Measurements from ENCODE around the gene RNF213. TPM values are rescaled to one million over a fixed set of nuclear protein-coding genes. Genes with fewer than 3 reads are reported as not detected.

RNF213 gene
- total RNA-seq, 1 experiment from 2014 or later = 71.4 TPM

DNA sequence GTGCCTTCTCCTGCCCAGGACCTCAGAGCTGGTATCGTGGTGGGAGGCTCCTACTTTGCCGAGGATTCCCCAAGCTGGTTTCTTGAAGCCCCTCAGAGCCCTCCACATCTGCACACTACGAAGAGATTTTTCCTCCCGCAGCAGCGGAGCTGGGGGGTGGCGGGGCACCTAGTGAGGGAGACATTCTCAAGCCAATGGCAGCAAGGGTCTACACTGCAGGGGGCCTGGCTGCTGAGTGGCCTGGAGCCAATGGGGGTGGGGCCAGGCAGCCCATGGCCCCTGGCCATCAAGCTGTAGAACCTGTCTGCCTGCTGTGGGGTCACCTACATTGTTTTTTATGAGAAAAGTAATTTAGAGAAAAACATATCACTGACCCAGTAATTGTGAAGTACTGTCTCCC is 35.4 kb upstream of the RNF213 start:
- Histone ChIP-seq H3K27ac (ENCODE audit: low read length) (no peak overlapping the region), H4K20me1 (ENCODE audit: low read length) (no peaks in the 10 kb centered on the region), H3K9me2 (replicated peaks; ENCODE audit: low read length) (no peaks in the 10 kb centered on the region), H2AFZ (ENCODE audit: low read length) (no peak overlapping the region), H3F3A (ENCODE audit: low read length, unreplicated experiment) (no peaks in the 10 kb centered on the region), H3K79me2 (ENCODE audit: low read length) (no peaks in the 10 kb centered on the region; the same call in 1 of the 2 replicates), H3K27me3 (ENCODE audit: low read length) (no peaks in the 10 kb centered on the region), H3K4me3 (ENCODE audit: low read length) (no peak overlapping the region), H3K4me2 (ENCODE audit: low read length) (no peak overlapping the region), H3K9me3 (ENCODE audit: low read length) (no peaks in the 10 kb centered on the region), H3K36me3 (ENCODE audit: low read depth, low read length) (no peaks in the 10 kb centered on the region), H3K9ac (ENCODE audit: low read length) (no peak overlapping the region), H3K4me1 (ENCODE audit: insufficient read depth, low read length) (peaks cover 8% of the 10 kb centered on the region; the same call in 1 of the 2 replicates)
- no peak for TF ChIP-seq EZH2phosphoT487 (IDR thresholded peaks at IDR 0.05; ENCODE audit: borderline replicate concordance, low read length)
- TF ChIP-seq, protein P1, sequence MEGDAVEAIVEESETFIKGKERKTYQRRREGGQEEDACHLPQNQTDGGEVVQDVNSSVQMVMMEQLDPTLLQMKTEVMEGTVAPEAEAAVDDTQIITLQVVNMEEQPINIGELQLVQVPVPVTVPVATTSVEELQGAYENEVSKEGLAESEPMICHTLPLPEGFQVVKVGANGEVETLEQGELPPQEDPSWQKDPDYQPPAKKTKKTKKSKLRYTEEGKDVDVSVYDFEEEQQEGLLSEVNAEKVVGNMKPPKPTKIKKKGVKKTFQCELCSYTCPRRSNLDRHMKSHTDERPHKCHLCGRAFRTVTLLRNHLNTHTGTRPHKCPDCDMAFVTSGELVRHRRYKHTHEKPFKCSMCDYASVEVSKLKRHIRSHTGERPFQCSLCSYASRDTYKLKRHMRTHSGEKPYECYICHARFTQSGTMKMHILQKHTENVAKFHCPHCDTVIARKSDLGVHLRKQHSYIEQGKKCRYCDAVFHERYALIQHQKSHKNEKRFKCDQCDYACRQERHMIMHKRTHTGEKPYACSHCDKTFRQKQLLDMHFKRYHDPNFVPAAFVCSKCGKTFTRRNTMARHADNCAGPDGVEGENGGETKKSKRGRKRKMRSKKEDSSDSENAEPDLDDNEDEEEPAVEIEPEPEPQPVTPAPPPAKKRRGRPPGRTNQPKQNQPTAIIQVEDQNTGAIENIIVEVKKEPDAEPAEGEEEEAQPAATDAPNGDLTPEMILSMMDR (conservative IDR thresholded peaks at IDR 0.05; ENCODE audit: low read depth, low read length) = no peak
- TF ChIP-seq EZH2 (IDR thresholded peaks at IDR 0.05; ENCODE audit: low read length, unreplicated experiment) = no peak
- no TSS peak for BruUV-seq (replicated peaks)
- DNase-seq = no peak
- intact Hi-C loops (cut with micrococcal nuclease) = no loop called here
- ChIA-PET CTCF (no interaction called here), POLR2A (ENCODE audit: unreplicated experiment) (no interaction called here)
- no peak for ATAC-seq

DNA sequence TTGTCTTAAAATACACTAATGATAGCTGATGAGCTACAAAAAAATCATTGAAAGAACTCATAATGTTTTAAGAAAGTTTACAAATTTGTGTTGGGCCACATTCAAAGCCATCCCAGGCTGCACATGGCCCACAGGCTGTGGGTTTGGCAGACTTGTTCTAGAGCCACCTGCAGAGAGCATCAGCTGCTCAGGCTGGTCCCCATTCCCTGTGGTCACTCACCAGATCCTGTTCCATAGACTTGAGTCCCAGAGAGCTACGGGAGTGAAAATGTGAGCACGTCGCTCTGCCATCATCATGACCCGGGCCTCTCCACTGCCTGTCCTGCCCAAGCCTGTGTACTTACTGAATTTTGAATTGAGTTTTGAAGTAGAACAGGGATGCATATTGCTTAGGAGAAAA is 33.5 kb upstream of the RNF213 start:
- no peak overlapping the region for H3K4me3 ChIP-seq (ENCODE audit: low read length)
- CTCF ChIA-PET = no interaction called here
- BruUV-seq (replicated peaks) = no TSS peak
- H3K79me2 ChIP-seq (ENCODE audit: low read length) = no peaks in the 10 kb centered on the region
- no peaks in the 10 kb centered on the region for H3K4me1 ChIP-seq (ENCODE audit: insufficient read depth, low read length)
- H2AFZ ChIP-seq (ENCODE audit: low read length) = no peak overlapping the region
- intact Hi-C loops (cut with micrococcal nuclease) = no loop called here
- H3K9me3 ChIP-seq (ENCODE audit: low read length) = peaks cover 8% of the 10 kb centered on the region; the same call in 1 of the 2 replicates
- no peaks in the 10 kb centered on the region for H3K27me3 ChIP-seq (ENCODE audit: low read length)
- peaks cover 12% of the 10 kb centered on the region; the same call in 1 of the 2 replicates for H3K36me3 ChIP-seq (ENCODE audit: low read depth, low read length)
- H3K9ac ChIP-seq (ENCODE audit: low read length) = no peak overlapping the region
- DNase-seq (no peak), ATAC-seq (no peak)
- TF ChIP-seq EZH2 (IDR thresholded peaks at IDR 0.05; ENCODE audit: low read length, unreplicated experiment) (no peak), EZH2phosphoT487 (IDR thresholded peaks at IDR 0.05; ENCODE audit: borderline replicate concordance, low read length) (no peak)
- TF ChIP-seq, protein P1 (conservative IDR thresholded peaks at IDR 0.05; ENCODE audit: low read depth, low read length) = no peak
- H4K20me1 ChIP-seq (ENCODE audit: low read length) = no peaks in the 10 kb centered on the region
- no peaks in the 10 kb centered on the region for H3F3A ChIP-seq (ENCODE audit: low read length, unreplicated experiment)
- H3K27ac ChIP-seq (ENCODE audit: low read length) = no peak overlapping the region
- H3K4me2 ChIP-seq (ENCODE audit: low read length) = no peak overlapping the region
- POLR2A ChIA-PET (ENCODE audit: unreplicated experiment) = no interaction called here
- H3K9me2 ChIP-seq (replicated peaks; ENCODE audit: low read length) = no peaks in the 10 kb centered on the region

DNA sequence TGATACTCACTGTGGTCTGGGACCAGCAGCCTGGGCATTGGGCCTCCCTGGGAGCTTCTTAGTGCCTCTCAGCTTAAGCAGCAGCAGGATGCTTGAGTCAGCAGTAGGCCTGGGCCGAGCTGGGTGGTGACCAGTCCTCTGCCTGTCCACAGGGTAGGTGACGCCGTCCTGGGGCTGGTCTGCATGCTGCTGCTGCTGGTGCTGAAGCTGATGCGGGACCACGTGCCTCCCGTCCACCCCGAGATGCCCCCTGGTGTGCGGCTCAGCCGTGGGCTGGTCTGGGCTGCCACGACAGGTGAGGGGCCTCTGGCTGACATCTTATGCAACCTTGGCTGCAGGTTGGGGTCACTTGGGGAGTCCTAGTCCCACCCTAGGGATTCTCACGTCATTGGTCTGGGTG is 33.0 kb upstream of the RNF213 start:
- H3K27ac ChIP-seq (ENCODE audit: low read length) = no peak overlapping the region
- no peaks in the 10 kb centered on the region for H3K27me3 ChIP-seq (ENCODE audit: low read length)
- peaks cover 13% of the 10 kb centered on the region for H3K9me3 ChIP-seq (ENCODE audit: low read length)
- no peaks in the 10 kb centered on the region for H3F3A ChIP-seq (ENCODE audit: low read length, unreplicated experiment)
- H4K20me1 ChIP-seq (ENCODE audit: low read length) = no peaks in the 10 kb centered on the region
- H3K79me2 ChIP-seq (ENCODE audit: low read length) = no peaks in the 10 kb centered on the region
- no peaks in the 10 kb centered on the region for H3K9me2 ChIP-seq (replicated peaks; ENCODE audit: low read length)
- ATAC-seq = no peak
- intact Hi-C loops (cut with micrococcal nuclease) = no loop called here
- no peak overlapping the region for H2AFZ ChIP-seq (ENCODE audit: low read length)
- H3K4me2 ChIP-seq (ENCODE audit: low read length) = no peak overlapping the region
- H3K4me3 ChIP-seq (ENCODE audit: low read length) = no peak overlapping the region
- H3K4me1 ChIP-seq (ENCODE audit: insufficient read depth, low read length) = no peaks in the 10 kb centered on the region
- POLR2A ChIA-PET (ENCODE audit: unreplicated experiment) = no interaction called here
- H3K36me3 ChIP-seq (ENCODE audit: low read depth, low read length) = peaks cover 17% of the 10 kb centered on the region
- no peak for DNase-seq
- TF ChIP-seq EZH2phosphoT487 (IDR thresholded peaks at IDR 0.05; ENCODE audit: borderline replicate concordance, low read length) = no peak
- TF ChIP-seq, protein P1 (conservative IDR thresholded peaks at IDR 0.05; ENCODE audit: low read depth, low read length) = no peak
- no peak for TF ChIP-seq EZH2 (IDR thresholded peaks at IDR 0.05; ENCODE audit: low read length, unreplicated experiment)
- BruUV-seq (replicated peaks) = no TSS peak
- H3K9ac ChIP-seq (ENCODE audit: low read length) = no peak overlapping the region
- CTCF ChIA-PET = no interaction called here
